ENCODE results near the gene C19orf25. TPM values are rescaled to one million over a fixed set of nuclear protein-coding genes. Genes with fewer than 3 reads are reported as not detected.

Gene C19orf25
- total and polyA plus RNA-seq, 9 of the 15 experiments (the other 6 are each of a cell fraction or from before 2014, with no cell fraction given): 0.79 to 96.0 (median 36.1) TPM

DNA sequence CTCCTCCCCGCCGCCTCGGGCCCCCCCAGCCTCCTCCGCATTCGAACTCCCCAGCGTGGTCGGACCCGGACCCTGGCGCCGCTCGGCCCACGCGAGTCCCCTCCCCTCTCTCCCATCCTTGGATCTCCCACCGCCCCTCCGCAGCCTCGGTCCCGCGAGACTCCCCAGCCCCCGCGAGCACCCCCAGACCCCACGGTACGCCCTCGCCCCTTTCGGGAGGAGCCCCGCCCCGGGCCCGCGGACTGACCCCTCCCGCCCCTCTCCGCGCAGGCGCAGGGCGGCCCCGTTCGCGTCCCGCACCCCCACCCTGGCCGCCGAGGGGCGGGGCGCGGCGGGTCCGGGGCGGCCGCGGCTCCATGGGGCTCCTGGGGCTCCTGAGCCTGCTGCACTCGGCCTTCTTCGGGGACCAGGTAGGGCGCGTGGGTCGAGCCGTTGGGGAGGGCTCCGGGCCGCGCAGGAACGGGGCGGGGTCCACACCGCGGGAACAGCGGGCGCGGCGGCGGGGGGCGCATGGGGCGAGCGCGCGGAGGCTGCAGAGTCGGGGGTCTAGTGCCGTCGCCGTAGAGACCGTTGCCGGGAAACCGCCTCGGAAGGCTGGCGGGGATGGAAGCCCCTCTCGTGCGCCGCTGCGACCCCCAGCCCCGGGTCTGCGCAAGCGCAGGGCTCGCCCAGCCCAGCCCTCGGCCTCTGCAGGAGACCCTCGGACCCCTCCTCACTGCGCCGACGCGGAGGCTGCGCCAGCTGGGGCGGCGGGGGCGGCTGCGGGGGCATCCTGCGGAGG is 32.9 kb downstream of the C19orf25 start (continued):
- TF ChIP-seq NCOA2 (IDR thresholded peaks at IDR 0.05; ENCODE audit: partially characterized antibody in 2 of 2): no peak
- no peak for TF ChIP-seq SMARCA4 (IDR thresholded peaks at IDR 0.05)
- TF ChIP-seq FOS (IDR thresholded peaks at IDR 0.05; ENCODE audit: extremely low read depth, insufficient read length): no peak
- no peak for TF ChIP-seq RBFOX2 (IDR thresholded peaks at IDR 0.05; ENCODE audit: low read depth, low read length)
- TF ChIP-seq, protein P1, sequence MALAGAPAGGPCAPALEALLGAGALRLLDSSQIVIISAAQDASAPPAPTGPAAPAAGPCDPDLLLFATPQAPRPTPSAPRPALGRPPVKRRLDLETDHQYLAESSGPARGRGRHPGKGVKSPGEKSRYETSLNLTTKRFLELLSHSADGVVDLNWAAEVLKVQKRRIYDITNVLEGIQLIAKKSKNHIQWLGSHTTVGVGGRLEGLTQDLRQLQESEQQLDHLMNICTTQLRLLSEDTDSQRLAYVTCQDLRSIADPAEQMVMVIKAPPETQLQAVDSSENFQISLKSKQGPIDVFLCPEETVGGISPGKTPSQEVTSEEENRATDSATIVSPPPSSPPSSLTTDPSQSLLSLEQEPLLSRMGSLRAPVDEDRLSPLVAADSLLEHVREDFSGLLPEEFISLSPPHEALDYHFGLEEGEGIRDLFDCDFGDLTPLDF (CRISPR knock-in tag; IDR thresholded peaks at IDR 0.05): no peak
- 0 out of 2 replicates have a peak, but pooled peaks have one; percentile 33 for TF ChIP-seq VEZF1 (CRISPR knock-in tag; IDR thresholded peaks at IDR 0.05)
- TF ChIP-seq HDAC6 (IDR thresholded peaks at IDR 0.05; ENCODE audit: low read depth, low read length): no peak
- TF ChIP-seq ATF1 (CRISPR knock-in tag; IDR thresholded peaks at IDR 0.05): no peak
- no peak for TF ChIP-seq ATF1 (tag; IDR thresholded peaks at IDR 0.05)

All from K562 (cell line).